HL-60 (cell line): ENCODE measurements around the gene PSMC5.
A peak's percentile ranks its signal among the peaks of the same experiment; 100 is the strongest.

ENCODE experiments used
- CTCF ChIP-seq: IDR thresholded peaks from one replicate; pipeline ENCODE4 v1.5.1; 2011; ENCODE audit warnings: low read length, control low read depth, inconsistent platforms; ENCODE audit not compliant: insufficient read depth
- GABPA ChIP-seq: IDR thresholded peaks from 2 replicates; pipeline ENCODE4 v1.6.1; 2012; ENCODE audit warnings: low read depth
- POLR2AphosphoS5 ChIP-seq: IDR thresholded peaks from 2 replicates; pipeline ENCODE4 v1.6.1; 2012; ENCODE audit warnings: low read depth
- TF ChIP-seq, protein P1 (sequence below): IDR thresholded peaks from 2 replicates; pipeline ENCODE4 v1.6.1; 2012; ENCODE audit warnings: low read depth; ENCODE audit not compliant: insufficient replicate concordance

- TF ChIP-seq, protein P1, sequence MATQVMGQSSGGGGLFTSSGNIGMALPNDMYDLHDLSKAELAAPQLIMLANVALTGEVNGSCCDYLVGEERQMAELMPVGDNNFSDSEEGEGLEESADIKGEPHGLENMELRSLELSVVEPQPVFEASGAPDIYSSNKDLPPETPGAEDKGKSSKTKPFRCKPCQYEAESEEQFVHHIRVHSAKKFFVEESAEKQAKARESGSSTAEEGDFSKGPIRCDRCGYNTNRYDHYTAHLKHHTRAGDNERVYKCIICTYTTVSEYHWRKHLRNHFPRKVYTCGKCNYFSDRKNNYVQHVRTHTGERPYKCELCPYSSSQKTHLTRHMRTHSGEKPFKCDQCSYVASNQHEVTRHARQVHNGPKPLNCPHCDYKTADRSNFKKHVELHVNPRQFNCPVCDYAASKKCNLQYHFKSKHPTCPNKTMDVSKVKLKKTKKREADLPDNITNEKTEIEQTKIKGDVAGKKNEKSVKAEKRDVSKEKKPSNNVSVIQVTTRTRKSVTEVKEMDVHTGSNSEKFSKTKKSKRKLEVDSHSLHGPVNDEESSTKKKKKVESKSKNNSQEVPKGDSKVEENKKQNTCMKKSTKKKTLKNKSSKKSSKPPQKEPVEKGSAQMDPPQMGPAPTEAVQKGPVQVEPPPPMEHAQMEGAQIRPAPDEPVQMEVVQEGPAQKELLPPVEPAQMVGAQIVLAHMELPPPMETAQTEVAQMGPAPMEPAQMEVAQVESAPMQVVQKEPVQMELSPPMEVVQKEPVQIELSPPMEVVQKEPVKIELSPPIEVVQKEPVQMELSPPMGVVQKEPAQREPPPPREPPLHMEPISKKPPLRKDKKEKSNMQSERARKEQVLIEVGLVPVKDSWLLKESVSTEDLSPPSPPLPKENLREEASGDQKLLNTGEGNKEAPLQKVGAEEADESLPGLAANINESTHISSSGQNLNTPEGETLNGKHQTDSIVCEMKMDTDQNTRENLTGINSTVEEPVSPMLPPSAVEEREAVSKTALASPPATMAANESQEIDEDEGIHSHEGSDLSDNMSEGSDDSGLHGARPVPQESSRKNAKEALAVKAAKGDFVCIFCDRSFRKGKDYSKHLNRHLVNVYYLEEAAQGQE, result no peak
- TF ChIP-seq CTCF (peak; percentile 92), POLR2AphosphoS5 (0 out of 2 replicates have a peak, but pooled peaks have one; percentile 34), GABPA (no peak)
These were observed 7.4 kb downstream of the PSMC5 start for GRCh38 chr17:63834431-63835166.
